GM20000 (cell line): ENCODE measurements around the gene ALG14.

Experiments used
- DNase-seq: peaks from one replicate; pipeline ENCODE4 v3.0.0; 2012; ENCODE audit warnings: low spot score
- CTCF ChIP-seq: IDR thresholded peaks from 2 replicates; pipeline ENCODE4 v1.5.1; 2012; ENCODE audit warnings: mild to moderate bottlenecking, control low read depth; ENCODE audit errors: extremely low read depth, missing control alignments

Gene ALG14

GRCh38 chr1:94989398-94989797 lies 83.4 kb downstream of the ALG14 start:
- DNase-seq = no peak
- no peak for TF ChIP-seq CTCF

GRCh38 chr1:94988356-94988755 lies 84.4 kb downstream of the ALG14 start:
- TF ChIP-seq CTCF = no peak
- DNase-seq = no peak

DNA sequence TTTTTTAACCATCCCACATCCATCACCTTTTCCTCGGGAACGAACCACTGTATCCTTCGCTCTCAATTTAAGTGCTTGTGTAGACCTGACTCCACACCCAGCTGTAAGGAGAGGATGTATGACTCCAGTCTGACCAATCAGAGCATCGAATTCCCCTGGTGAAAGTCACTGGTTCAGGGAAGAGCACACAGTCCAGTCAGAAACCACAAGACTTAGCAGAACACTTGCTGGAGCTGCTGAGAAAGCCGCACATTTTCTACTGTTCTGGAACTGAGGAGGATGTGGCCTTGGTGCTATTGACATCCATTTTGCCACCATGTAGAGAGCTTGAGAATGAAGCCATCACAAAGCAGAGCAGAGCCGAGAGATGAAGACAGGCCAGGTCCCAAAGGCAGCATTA lies 86.0 kb downstream of the ALG14 start:
- no peak for DNase-seq
- TF ChIP-seq CTCF = no peak

DNA sequence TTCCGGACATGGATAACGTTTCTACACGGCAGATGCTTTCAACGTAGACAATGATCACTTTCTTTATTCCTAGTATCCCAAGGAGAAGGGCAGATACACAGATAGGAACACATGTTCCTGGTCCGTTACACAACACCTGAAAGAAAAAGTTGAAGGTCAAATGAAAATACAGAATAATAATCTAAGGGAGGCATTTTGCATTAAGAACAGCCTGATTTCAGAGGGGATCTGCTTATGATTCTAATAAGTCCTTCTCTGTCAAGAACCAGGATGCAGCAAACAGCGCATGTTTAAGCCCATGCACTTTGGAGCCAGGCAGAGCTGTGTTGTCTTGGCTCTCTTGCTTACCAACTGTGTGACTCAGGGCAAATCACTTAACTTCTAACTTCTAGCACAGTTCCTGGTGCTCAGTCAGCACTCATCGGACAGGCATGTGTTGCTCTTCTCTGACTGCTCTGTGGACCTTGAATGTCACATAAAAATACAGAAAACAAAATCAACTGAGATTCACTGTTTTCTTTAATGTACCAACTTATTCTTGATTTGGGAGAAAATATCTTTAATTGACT lies 89.5 kb downstream of the ALG14 start:
- no peak for DNase-seq
- no peak for TF ChIP-seq CTCF

GRCh38 chr1:94982398-94982797 lies 90.4 kb downstream of the ALG14 start:
- DNase-seq = no peak
- TF ChIP-seq CTCF = no peak

DNA sequence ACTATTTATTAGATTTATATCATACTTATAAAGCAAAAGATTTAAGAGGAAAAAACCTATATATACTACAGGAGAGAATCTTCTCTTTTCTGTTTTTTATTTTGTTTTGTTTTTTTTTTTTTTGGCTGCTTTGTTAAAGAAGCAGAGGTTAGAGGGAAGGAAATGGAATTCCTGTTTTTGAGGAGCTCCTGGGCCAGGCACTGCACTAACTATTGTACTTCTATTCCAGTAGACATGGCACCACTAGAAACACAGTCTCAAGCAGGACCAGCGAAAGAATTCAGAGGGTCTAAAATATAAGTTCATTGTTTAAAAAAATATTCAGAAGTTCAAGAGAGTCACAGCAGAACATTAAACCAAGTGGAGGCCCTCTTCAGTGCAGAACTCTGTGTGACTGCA lies 91.2 kb downstream of the ALG14 start:
- no peak for DNase-seq
- no peak for TF ChIP-seq CTCF

DNA sequence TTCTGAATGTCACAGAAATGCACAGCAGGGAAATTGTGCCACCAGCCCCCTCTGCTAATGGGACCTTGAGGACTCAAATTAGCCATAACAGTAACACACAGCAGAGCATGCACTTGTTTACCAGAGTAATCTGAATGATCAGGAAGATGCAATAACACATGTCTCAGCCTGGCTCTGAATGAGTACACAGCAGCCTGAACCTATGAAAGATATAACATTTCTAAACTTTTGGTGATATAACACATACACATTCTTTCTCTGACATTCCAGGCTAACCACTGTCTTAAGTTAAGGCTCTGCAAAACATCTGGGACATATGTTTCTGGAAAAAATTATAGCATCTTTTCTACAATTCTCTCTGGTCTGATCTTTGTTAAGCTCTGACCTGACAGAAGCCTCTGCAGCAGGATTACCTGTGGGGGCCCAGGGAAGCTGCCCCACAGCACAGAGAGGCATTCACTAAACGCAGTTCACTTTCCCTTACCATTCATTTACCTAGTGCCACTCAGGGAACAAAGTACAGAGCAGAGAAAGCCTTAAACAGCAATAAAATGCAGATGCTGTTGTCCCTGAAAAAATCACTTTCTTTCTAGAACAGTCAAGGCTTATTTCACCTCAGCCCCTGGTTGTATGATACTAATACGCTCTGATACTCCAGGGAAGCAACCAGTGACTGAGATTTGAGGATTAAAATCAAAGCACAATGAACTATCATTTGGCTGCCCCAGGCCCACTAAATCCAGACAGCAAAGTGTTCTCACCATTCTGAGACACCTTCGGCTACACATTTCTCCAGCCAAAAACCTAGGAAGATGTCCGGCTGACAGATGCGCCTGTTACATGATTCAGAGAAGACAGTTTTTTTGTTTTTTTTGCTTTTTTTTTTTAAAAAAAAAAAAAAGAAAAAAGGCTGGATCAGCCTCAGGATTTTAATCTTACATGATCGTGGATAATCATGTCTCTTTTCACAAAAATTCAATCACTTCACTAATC lies 91.9 kb downstream of the ALG14 start:
- TF ChIP-seq CTCF = no peak
- no peak for DNase-seq
